ENCODE data around the gene KLHDC10.
"Not testable (repeated sequence)": the region's sequence is repeated elsewhere in the genome, so short reads cannot be mapped to it uniquely, and the experiment has no call there.

Gene KLHDC10

DNA sequence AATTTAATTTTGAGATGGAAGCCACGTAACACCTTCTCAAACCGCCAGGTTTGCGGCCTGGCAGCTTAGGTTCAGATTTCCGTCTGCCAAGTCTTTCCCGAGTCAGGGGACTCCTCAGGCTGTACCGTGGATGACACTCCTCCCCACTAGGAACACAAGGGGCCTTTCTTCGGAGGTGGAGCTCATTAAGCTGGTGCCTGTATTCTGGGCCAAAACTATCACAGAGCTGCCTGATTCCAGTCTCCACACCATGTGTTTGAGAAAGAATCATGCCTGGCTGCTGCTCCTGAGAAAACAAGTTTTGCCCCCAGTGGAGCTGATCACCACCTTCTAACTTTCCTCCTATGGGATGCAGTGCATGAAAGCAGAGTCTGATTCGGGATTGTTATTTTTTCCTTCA lies 90.1 kb downstream of the KLHDC10 start:
- no peak for DNase-seq

DNA sequence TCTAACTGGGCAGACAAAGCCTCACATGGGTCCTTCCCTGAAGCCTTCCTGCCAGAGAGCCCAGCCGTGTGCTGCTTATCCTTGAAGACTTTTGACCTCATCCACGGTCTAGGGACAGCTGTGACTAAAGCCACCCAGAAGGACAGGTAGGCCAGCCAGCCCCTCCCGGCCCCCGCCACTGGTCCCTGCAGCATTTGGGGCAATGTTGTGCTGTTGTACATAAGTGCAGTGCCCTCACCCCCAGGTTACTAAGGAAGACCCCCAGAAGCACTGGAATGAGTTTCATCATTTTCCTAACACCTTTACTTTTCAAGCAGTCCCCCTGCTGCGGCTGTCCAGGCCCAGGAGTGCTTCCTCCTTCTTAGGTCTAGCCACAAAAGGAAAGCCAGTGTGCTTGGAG lies 91.9 kb downstream of the KLHDC10 start:
- DNase-seq, result no peak

DNA sequence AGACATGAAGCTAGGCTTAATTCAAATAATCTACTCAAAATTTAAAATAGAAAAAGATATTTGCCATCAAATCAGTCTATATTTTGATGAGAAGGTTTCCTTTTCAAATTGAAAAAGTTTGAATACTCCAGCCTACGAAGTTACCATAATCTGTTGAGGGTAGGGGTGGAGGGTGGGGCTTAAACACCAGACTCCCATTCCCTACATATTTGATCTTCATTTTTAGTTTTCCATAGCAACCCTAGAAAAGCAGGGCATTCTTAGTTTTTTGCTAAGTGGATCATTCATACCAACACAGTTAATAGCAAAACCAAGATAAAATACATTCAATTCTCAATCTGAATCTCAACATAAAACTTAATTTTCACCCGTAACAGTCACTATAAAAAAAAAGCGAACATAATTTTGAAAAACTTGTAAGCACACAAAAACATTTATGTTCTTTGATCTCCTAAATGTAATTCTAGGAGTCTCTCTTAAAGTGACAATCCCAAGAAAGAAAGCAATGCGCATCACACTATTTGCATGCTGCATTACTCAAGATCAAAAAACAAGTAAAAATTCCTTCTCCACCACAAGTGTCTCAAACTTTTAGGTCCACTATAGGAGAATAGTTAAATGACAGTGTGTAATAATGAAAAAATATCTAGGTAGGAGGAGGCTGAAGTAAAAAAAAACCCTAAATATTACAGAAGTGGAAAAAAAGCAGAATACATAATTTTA lies 104.1 kb downstream of the KLHDC10 start:
- DNase-seq, result no peak

DNA sequence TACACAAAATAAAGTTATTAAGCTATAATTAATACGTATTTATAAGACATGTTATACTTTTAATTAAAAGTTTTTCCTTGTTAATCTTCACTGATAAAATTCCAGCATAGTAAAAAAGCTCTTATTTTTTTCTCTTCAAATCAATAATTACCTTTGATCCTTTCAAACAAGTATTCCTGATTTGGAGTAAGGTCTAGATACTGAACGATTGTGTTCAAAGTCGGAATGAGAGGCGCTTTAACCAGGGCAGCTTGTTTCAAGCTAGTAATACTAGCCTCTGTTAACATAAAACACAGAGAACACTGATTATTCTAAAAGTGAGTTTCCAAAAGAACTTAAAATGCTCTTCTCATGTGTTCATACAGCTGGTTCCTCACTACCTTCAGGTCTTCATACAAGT lies 107.9 kb downstream of the KLHDC10 start:
- no peak for DNase-seq

DNA sequence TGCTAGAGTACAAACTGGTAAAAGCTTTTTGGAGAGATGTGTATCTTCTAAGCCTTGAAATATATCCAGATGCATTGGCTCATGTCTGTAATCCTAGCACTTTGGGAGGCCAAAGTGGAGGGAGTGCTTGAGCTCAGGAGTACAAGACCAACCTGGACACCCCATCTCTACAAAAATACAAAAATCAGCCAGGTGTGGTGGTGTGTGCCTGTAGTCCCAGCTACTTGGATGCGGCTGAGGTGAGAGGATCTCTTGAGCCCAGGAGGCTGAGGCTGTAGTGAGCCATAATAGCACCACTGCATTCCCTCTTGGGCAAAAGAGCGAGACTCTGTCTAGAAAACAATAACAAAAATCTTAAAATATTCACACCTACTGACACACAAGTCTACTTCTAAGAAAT lies 109.3 kb downstream of the KLHDC10 start:
- no peak for DNase-seq

DNA sequence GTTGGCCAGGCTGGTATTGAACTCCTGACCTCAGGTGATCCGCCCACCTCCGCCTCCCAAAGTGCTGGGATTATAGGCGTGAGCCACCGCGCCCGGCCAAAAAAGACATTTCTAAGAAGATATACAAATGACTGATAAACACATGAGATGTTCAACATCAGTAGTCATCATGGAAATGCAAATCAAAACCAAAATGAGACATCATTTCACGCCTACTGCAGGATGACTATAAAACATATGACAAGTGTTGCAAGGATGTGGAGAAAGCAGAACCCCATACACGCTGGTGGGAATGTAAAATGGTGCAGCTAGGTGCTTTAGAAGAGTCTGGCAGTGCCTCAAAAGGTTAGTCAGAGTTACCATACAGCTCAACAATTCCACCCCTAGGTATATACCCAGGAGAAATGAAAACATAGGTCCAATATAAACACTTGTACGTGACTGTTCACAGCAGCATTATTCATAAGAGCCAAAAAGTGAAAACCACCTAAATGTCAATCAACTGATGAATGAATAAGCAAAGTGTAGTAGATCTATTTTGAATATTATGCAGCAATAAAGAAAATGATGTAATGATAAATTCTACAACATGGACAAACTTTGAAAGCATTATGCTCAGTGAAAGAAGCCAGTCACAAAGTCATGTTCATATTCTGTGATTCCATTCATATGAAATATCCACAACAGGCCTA lies 110.4 kb downstream of the KLHDC10 start:
- DNase-seq, result no peak

DNA sequence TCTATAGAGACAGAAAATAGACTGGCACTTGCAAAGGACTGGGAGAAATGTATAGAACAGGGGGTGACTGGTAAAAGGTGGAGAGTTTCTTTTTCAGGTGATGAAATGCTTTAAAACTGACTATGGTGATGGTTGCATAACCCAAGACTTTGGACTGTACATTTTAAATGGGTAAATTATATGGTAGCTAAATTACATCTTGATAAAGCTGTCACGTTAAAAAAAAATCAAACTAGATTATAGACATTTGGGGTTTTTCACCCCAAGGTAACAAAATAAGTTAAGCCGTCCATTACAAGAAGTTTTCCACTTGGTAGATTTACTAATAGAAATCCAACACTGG lies 110.9 kb downstream of the KLHDC10 start:
- no peak for DNase-seq

DNA sequence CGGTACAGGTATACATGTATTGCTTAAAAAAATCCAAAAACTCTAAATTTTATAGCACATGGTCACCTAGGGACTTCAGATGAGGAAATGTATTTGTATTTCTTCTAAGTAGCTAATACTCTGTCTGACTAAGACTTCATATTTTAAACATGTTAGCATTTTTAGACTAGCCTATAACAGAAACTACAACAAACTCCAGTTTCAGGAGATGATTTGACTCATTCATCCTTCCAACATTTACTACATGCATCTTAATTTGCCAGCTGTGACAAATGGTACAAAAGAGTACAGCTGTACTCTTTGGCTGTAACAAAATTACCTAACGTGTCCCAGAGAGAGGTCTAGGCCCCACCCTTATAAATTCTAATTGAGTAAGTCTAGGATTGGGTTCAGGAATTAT lies 112.7 kb downstream of the KLHDC10 start:
- DNase-seq, result no peak

DNA sequence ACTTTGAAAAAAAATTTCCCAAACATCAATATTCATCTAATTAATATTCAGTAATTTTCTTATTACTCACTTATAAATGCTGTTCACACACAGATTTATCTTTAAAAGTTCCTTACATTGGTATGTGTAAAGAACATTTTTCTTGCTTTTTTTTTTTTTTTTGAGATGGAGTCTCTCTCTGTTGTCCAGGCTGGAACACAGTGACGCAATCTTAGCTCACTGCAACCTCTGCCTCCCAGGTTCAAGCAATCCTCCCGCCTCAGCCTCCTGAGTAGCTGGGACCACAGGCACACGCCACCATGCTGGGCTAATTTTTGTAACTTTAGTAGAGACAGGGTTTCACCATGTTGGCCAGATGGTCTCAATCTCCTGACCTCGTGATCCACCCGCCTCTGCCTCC lies 114.0 kb downstream of the KLHDC10 start:
- not testable (repeated sequence) for DNase-seq

Data from bone marrow (tissue), 2 donors.